ENCODE measurements around the gene ADGRE3. TPM values are rescaled to one million over a fixed set of nuclear protein-coding genes. Genes with fewer than 3 reads are reported as not detected.

ADGRE3 gene
- total RNA-seq, 2 experiments from 2014 or later = not detected

- POLR2A ChIA-PET = no interaction called here
- Histone ChIP-seq H3K9me3 (ENCODE audit: low read length) (no peaks in the 10 kb centered on the region), H3K27ac (ENCODE audit: low read depth, low read length, poor library complexity, severe bottlenecking) (no peak overlapping the region), H3K36me3 (ENCODE audit: insufficient read depth, low read length) (no peaks in the 10 kb centered on the region), H3K79me2 (ENCODE audit: insufficient read depth, low read depth, low read length) (no peaks in the 10 kb centered on the region), H3K4me3 (ENCODE audit: low read depth, low read length, poor library complexity, severe bottlenecking) (no peak overlapping the region), H2AFZ (ENCODE audit: low read length) (no peak overlapping the region), H3K9me2 (ENCODE audit: insufficient read depth, low read length) (no peaks in the 10 kb centered on the region), H3K4me1 (ENCODE audit: insufficient read depth, low read length, poor library complexity, severe bottlenecking) (no peaks in the 10 kb centered on the region), H3K4me2 (ENCODE audit: low read length) (no peak overlapping the region), H4K20me1 (ENCODE audit: insufficient read depth, low read length) (no peaks in the 10 kb centered on the region)
- intact Hi-C loops (cut with micrococcal nuclease; ENCODE audit: unreplicated experiment) = no loop called here
- no TSS peak for BruUV-seq (replicated peaks)
- no peak for DNase-seq (ENCODE audit: low spot score)
- CTCF ChIA-PET (ENCODE audit: unreplicated experiment) = no interaction called here
- TF ChIP-seq EZH2phosphoT487 (IDR thresholded peaks at IDR 0.05; ENCODE audit: borderline replicate concordance, low read depth, low read length) (no peak), CTCF (conservative IDR thresholded peaks at IDR 0.05; ENCODE audit: low read length) (no peak)
These were observed 19.7 kb downstream of the ADGRE3 start for GRCh38 chr19:14654786-14655560.

GRCh38 chr19:14650161-14650560 lies 24.5 kb downstream of the ADGRE3 start:
- no peak for TF ChIP-seq EZH2phosphoT487 (IDR thresholded peaks at IDR 0.05; ENCODE audit: borderline replicate concordance, low read depth, low read length)
- TF ChIP-seq CTCF (conservative IDR thresholded peaks at IDR 0.05; ENCODE audit: low read length) = no peak
- H3K36me3 ChIP-seq (ENCODE audit: insufficient read depth, low read length) = no peaks in the 10 kb centered on the region

GRCh38 chr19:14649020-14649419 lies 25.6 kb downstream of the ADGRE3 start:
- intact Hi-C loops (cut with micrococcal nuclease; ENCODE audit: unreplicated experiment) = no loop called here
- Histone ChIP-seq H2AFZ (ENCODE audit: low read length) (no peak overlapping the region), H3K36me3 (ENCODE audit: insufficient read depth, low read length) (no peaks in the 10 kb centered on the region), H3K4me2 (ENCODE audit: low read length) (no peak overlapping the region), H3K9me3 (ENCODE audit: low read length) (no peaks in the 10 kb centered on the region), H3K27ac (ENCODE audit: low read depth, low read length, poor library complexity, severe bottlenecking) (no peak overlapping the region), H3K4me1 (ENCODE audit: insufficient read depth, low read length, poor library complexity, severe bottlenecking) (no peaks in the 10 kb centered on the region), H3K9me2 (ENCODE audit: insufficient read depth, low read length) (no peaks in the 10 kb centered on the region), H3K79me2 (ENCODE audit: insufficient read depth, low read depth, low read length) (no peaks in the 10 kb centered on the region), H3K4me3 (ENCODE audit: low read depth, low read length, poor library complexity, severe bottlenecking) (no peak overlapping the region), H4K20me1 (ENCODE audit: insufficient read depth, low read length) (no peaks in the 10 kb centered on the region)
- POLR2A ChIA-PET = no interaction called here
- BruUV-seq (replicated peaks) = no TSS peak
- CTCF ChIA-PET (ENCODE audit: unreplicated experiment) = no interaction called here
- no peak for DNase-seq (ENCODE audit: low spot score)
- no peak for TF ChIP-seq EZH2phosphoT487 (IDR thresholded peaks at IDR 0.05; ENCODE audit: borderline replicate concordance, low read depth, low read length)
- no peak for TF ChIP-seq CTCF (conservative IDR thresholded peaks at IDR 0.05; ENCODE audit: low read length)

More at GRCh38 chr19:14650161-14650560, 24.5 kb downstream of the ADGRE3 start:
- Histone ChIP-seq H3K9me3 (ENCODE audit: low read length) (no peaks in the 10 kb centered on the region), H4K20me1 (ENCODE audit: insufficient read depth, low read length) (no peaks in the 10 kb centered on the region), H3K4me3 (ENCODE audit: low read depth, low read length, poor library complexity, severe bottlenecking) (no peak overlapping the region), H3K9me2 (ENCODE audit: insufficient read depth, low read length) (no peaks in the 10 kb centered on the region), H3K4me1 (ENCODE audit: insufficient read depth, low read length, poor library complexity, severe bottlenecking) (no peaks in the 10 kb centered on the region), H3K79me2 (ENCODE audit: insufficient read depth, low read depth, low read length) (no peaks in the 10 kb centered on the region), H3K27ac (ENCODE audit: low read depth, low read length, poor library complexity, severe bottlenecking) (no peak overlapping the region), H2AFZ (ENCODE audit: low read length) (no peak overlapping the region), H3K4me2 (ENCODE audit: low read length) (no peak overlapping the region)
- no TSS peak for BruUV-seq (replicated peaks)
- POLR2A ChIA-PET = no interaction called here
- DNase-seq (ENCODE audit: low spot score) = no peak
- intact Hi-C loops (cut with micrococcal nuclease; ENCODE audit: unreplicated experiment) = no loop called here
- CTCF ChIA-PET (ENCODE audit: unreplicated experiment) = no interaction called here

All from OCI-LY7 (cell line).